ENCODE results near the gene RPTOR.

GRCh38 chr17:80817861-80818260 is 273.2 kb downstream of the RPTOR start:
- no peak for TF ChIP-seq POLR2AphosphoS5 (IDR thresholded peaks at IDR 0.05)
- TF ChIP-seq EZH2 (IDR thresholded peaks at IDR 0.05; ENCODE audit: borderline replicate concordance, insufficient read depth, low read length, poor library complexity, severe bottlenecking), result no peak
- no peak for TF ChIP-seq CTCF (IDR thresholded peaks at IDR 0.05; ENCODE audit: poor library complexity, severe bottlenecking)
- TF ChIP-seq EP300 (conservative IDR thresholded peaks at IDR 0.05; ENCODE audit: poor library complexity, severe bottlenecking), result no peak
- TF ChIP-seq RAD21 (conservative IDR thresholded peaks at IDR 0.05), result no peak
- TF ChIP-seq SMC3 (conservative IDR thresholded peaks at IDR 0.05; ENCODE audit: poor library complexity), result no peak
- TF ChIP-seq, protein P1, sequence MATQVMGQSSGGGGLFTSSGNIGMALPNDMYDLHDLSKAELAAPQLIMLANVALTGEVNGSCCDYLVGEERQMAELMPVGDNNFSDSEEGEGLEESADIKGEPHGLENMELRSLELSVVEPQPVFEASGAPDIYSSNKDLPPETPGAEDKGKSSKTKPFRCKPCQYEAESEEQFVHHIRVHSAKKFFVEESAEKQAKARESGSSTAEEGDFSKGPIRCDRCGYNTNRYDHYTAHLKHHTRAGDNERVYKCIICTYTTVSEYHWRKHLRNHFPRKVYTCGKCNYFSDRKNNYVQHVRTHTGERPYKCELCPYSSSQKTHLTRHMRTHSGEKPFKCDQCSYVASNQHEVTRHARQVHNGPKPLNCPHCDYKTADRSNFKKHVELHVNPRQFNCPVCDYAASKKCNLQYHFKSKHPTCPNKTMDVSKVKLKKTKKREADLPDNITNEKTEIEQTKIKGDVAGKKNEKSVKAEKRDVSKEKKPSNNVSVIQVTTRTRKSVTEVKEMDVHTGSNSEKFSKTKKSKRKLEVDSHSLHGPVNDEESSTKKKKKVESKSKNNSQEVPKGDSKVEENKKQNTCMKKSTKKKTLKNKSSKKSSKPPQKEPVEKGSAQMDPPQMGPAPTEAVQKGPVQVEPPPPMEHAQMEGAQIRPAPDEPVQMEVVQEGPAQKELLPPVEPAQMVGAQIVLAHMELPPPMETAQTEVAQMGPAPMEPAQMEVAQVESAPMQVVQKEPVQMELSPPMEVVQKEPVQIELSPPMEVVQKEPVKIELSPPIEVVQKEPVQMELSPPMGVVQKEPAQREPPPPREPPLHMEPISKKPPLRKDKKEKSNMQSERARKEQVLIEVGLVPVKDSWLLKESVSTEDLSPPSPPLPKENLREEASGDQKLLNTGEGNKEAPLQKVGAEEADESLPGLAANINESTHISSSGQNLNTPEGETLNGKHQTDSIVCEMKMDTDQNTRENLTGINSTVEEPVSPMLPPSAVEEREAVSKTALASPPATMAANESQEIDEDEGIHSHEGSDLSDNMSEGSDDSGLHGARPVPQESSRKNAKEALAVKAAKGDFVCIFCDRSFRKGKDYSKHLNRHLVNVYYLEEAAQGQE (IDR thresholded peaks at IDR 0.05; ENCODE audit: borderline replicate concordance), result no peak
- no peak for TF ChIP-seq TAF1 (IDR thresholded peaks at IDR 0.05; ENCODE audit: low read depth)
- TF ChIP-seq MXI1 (conservative IDR thresholded peaks at IDR 0.05; ENCODE audit: poor library complexity, severe bottlenecking), result no peak
